Loucy (cell line): Measurements from ENCODE around the gene ZSWIM1.

ENCODE experiments used
- H2AFZ ChIP-seq: fragments of 200-600 bp; sonication (generic); 2 replicates; pipeline ENCODE4 v1.6.0; 2016; ENCODE audit warnings: antibody characterized with exemption, mild to moderate bottlenecking, low read length, moderate library complexity
- H3F3A ChIP-seq: fragments of 200-600 bp; 2 replicates; pipeline ENCODE4 v1.6.0; 2016; ENCODE audit warnings: antibody characterized with exemption, low read depth, mild to moderate bottlenecking
- H3K27me3 ChIP-seq: fragments of 200-600 bp; sonication (generic); 2 replicates; pipeline ENCODE4 v1.6.1; 2014; ENCODE audit warnings: low read length, mild to moderate bottlenecking; ENCODE audit not compliant: insufficient read depth, poor library complexity, severe bottlenecking
- H3K36me3 ChIP-seq: fragments of 200-600 bp; sonication (generic); 2 replicates; pipeline ENCODE4 v1.6.1; 2016; ENCODE audit warnings: low read length; ENCODE audit not compliant: insufficient read depth
- H3K4me1 ChIP-seq: fragments of 200-600 bp; sonication (generic); 2 replicates; pipeline ENCODE4 v1.5.1; 2014; ENCODE audit warnings: low read length, mild to moderate bottlenecking; ENCODE audit not compliant: insufficient read depth, poor library complexity, severe bottlenecking
- H3K4me2 ChIP-seq: fragments of 200-600 bp; sonication (generic); 2 replicates; pipeline ENCODE4 v1.6.0; 2014; ENCODE audit warnings: antibody characterized with exemption, low read length, low read depth, mild to moderate bottlenecking; ENCODE audit not compliant: poor library complexity, severe bottlenecking
- H3K4me3 ChIP-seq: fragments of 200-600 bp; sonication (generic); 2 replicates; pipeline ENCODE4 v1.5.1; 2014; ENCODE audit warnings: low read length, mild to moderate bottlenecking, mixed read lengths; ENCODE audit not compliant: poor library complexity, severe bottlenecking
- H3K79me2 ChIP-seq: fragments of 200-600 bp; sonication (generic); 2 replicates; pipeline ENCODE4 v1.6.1; 2014; ENCODE audit warnings: low read length; ENCODE audit not compliant: insufficient read depth
- H3K9ac ChIP-seq: fragments of 200-600 bp; sonication (generic); 2 replicates; pipeline ENCODE4 v1.6.0; 2014; ENCODE audit warnings: mild to moderate bottlenecking, low read depth, low read length, moderate library complexity; ENCODE audit not compliant: poor library complexity, severe bottlenecking
- H3K9me2 ChIP-seq: fragments of 200-600 bp; sonication (generic); replicated peaks from 2 replicates; pipeline ENCODE4 v1.6.1; 2016; ENCODE audit warnings: low read depth, low read length, mixed read lengths
- H3K9me3 ChIP-seq: fragments of 200-600 bp; sonication (generic); 2 replicates; pipeline ENCODE4 v1.6.1; 2014; ENCODE audit warnings: mild to moderate bottlenecking, antibody characterized with exemption, low read length, low read depth; ENCODE audit not compliant: insufficient read depth
- H4K20me1 ChIP-seq: fragments of 200-600 bp; sonication (generic); 2 replicates; pipeline ENCODE4 v1.6.0; 2014; ENCODE audit warnings: antibody characterized with exemption, low read length, mild to moderate bottlenecking; ENCODE audit not compliant: insufficient read depth, poor library complexity, severe bottlenecking
- EZH2phosphoT487 ChIP-seq: fragments of 200-600 bp; IDR thresholded peaks from 2 replicates; pipeline ENCODE4 v1.6.1; 2018; ENCODE audit warnings: antibody characterized with exemption, mild to moderate bottlenecking, moderate library complexity, borderline replicate concordance
- TF ChIP-seq, protein P1 (sequence below): fragments of 200-600 bp; sonication (generic); conservative IDR thresholded peaks from 2 replicates; pipeline ENCODE4 v1.5.1; 2014; ENCODE audit warnings: mild to moderate bottlenecking, antibody characterized with exemption, low read length

The ZSWIM1 gene

GRCh38 chr20:45841407-45842129, 39.5 kb upstream of the ZSWIM1 start:
- no peak overlapping the region for H3K9ac ChIP-seq
- H4K20me1 ChIP-seq, result no peaks in the 10 kb centered on the region
- TF ChIP-seq, protein P1, sequence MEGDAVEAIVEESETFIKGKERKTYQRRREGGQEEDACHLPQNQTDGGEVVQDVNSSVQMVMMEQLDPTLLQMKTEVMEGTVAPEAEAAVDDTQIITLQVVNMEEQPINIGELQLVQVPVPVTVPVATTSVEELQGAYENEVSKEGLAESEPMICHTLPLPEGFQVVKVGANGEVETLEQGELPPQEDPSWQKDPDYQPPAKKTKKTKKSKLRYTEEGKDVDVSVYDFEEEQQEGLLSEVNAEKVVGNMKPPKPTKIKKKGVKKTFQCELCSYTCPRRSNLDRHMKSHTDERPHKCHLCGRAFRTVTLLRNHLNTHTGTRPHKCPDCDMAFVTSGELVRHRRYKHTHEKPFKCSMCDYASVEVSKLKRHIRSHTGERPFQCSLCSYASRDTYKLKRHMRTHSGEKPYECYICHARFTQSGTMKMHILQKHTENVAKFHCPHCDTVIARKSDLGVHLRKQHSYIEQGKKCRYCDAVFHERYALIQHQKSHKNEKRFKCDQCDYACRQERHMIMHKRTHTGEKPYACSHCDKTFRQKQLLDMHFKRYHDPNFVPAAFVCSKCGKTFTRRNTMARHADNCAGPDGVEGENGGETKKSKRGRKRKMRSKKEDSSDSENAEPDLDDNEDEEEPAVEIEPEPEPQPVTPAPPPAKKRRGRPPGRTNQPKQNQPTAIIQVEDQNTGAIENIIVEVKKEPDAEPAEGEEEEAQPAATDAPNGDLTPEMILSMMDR, result no peak
- no peak for TF ChIP-seq EZH2phosphoT487
- H3K9me3 ChIP-seq, result no peaks in the 10 kb centered on the region
- no peak overlapping the region for H3K4me3 ChIP-seq
- H3F3A ChIP-seq, result no peaks in the 10 kb centered on the region
- no peaks in the 10 kb centered on the region for H3K4me1 ChIP-seq
- H3K4me2 ChIP-seq, result no peak overlapping the region
- H3K79me2 ChIP-seq, result no peaks in the 10 kb centered on the region
- no peak overlapping the region for H2AFZ ChIP-seq
- no peaks in the 10 kb centered on the region for H3K27me3 ChIP-seq
- H3K9me2 ChIP-seq, result no peaks in the 10 kb centered on the region
- H3K36me3 ChIP-seq, result peaks cover 13% of the 10 kb centered on the region; the same call in 1 of the 2 replicates

DNA sequence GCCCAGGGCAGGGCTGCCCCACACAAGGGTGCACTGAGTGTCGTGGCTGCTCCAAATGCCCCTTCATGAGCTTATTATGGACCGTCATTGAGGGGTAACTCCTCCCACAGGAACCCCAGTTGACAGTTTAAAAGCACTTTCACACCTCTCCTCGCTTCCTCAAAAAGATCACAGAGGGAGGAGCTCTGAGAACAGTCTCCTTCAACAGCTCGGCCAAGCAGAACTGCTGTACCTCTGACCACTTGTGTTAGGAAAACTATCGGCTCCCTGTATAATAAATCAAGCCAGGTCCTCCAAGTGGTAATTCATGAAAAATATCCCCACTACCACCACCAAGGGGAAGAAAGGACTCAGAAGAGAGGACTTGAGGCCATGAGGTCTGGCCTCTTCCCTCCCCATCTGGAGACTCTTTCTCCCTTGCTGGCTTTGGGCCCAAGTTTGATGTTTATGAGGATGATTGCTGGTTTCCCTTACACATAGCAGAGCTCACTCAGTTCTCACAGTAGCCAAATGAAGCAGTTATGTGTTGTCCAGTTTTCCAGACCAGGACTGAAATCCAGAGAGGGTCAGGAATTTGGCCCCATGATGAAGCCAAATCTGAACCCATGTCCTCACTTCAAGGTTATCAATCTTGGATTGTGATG, 38.7 kb upstream of the ZSWIM1 start:
- TF ChIP-seq, protein P1, result no peak
- TF ChIP-seq EZH2phosphoT487, result no peak
- Histone ChIP-seq H4K20me1 (no peaks in the 10 kb centered on the region), H3K4me2 (no peak overlapping the region), H3F3A (no peaks in the 10 kb centered on the region), H3K9ac (no peak overlapping the region), H3K27me3 (no peaks in the 10 kb centered on the region), H2AFZ (no peak overlapping the region), H3K9me2 (no peaks in the 10 kb centered on the region), H3K36me3 (peaks cover 13% of the 10 kb centered on the region; the same call in 1 of the 2 replicates), H3K4me1 (no peaks in the 10 kb centered on the region), H3K79me2 (no peaks in the 10 kb centered on the region), H3K4me3 (no peak overlapping the region), H3K9me3 (no peaks in the 10 kb centered on the region)

DNA sequence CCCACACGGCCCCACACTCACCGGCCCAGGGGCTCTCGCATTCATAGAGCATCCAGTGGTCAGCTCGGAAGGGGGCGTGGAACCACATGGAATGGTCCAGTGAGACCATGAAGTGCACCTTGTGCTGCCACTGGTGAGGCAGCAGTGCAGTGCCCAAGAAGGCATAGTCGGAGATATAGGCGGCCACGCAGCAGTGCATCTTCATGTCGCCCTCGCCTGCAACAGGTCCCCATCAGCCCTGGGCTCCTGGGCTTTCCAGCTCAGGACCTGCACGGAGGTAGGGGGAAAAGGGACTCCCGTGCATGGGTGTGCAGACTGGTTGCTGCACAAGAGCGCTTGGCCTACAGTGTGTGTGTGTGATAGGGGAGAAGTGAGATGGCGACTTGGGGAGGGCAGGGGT, 37.5 kb upstream of the ZSWIM1 start:
- H3K4me3 ChIP-seq, result no peak overlapping the region
- H3K4me2 ChIP-seq, result no peak overlapping the region
- no peaks in the 10 kb centered on the region for H3F3A ChIP-seq
- H3K9me2 ChIP-seq, result no peaks in the 10 kb centered on the region
- no peaks in the 10 kb centered on the region for H3K4me1 ChIP-seq
- no peaks in the 10 kb centered on the region for H3K27me3 ChIP-seq
- TF ChIP-seq EZH2phosphoT487, result no peak
- TF ChIP-seq, protein P1, result no peak
- H3K9me3 ChIP-seq, result no peaks in the 10 kb centered on the region
- H2AFZ ChIP-seq, result no peak overlapping the region
- H3K79me2 ChIP-seq, result no peaks in the 10 kb centered on the region
- no peak overlapping the region for H3K9ac ChIP-seq
- peaks cover 13% of the 10 kb centered on the region; the same call in 1 of the 2 replicates for H3K36me3 ChIP-seq
- no peaks in the 10 kb centered on the region for H4K20me1 ChIP-seq
